ENCODE measurements around the gene MIR17HG. TPM values are rescaled to one million over a fixed set of nuclear protein-coding genes. Genes with fewer than 3 reads are reported as not detected.

Gene MIR17HG
- polyA plus RNA-seq, 1 donor from 2014 or later, result 0.79 TPM

- no peaks in the 10 kb centered on the region for H3K27me3 ChIP-seq (ENCODE audit: insufficient read depth, low read depth, low read length)
- H2AFZ ChIP-seq (ENCODE audit: low read depth, low read length), result no peak overlapping the region
- H3K36me3 ChIP-seq (ENCODE audit: insufficient read depth, low read length), result no peaks in the 10 kb centered on the region
- no peak overlapping the region for H3K9ac ChIP-seq (ENCODE audit: low read length)
- no peak overlapping the region for H3K4me2 ChIP-seq (ENCODE audit: low read length)
- no peaks in the 10 kb centered on the region for H3K9me2 ChIP-seq (ENCODE audit: insufficient read depth, low read length)
- TF ChIP-seq EZH2 (IDR thresholded peaks at IDR 0.05; ENCODE audit: borderline replicate concordance, insufficient read depth, low read length, poor library complexity, severe bottlenecking) (no peak), SMC3 (conservative IDR thresholded peaks at IDR 0.05; ENCODE audit: poor library complexity) (no peak), EP300 (conservative IDR thresholded peaks at IDR 0.05; ENCODE audit: poor library complexity, severe bottlenecking) (no peak), MXI1 (conservative IDR thresholded peaks at IDR 0.05; ENCODE audit: poor library complexity, severe bottlenecking) (no peak), RAD21 (conservative IDR thresholded peaks at IDR 0.05) (no peak), POLR2AphosphoS5 (IDR thresholded peaks at IDR 0.05) (no peak), TAF1 (IDR thresholded peaks at IDR 0.05; ENCODE audit: low read depth) (no peak)
- TF ChIP-seq, protein P1, sequence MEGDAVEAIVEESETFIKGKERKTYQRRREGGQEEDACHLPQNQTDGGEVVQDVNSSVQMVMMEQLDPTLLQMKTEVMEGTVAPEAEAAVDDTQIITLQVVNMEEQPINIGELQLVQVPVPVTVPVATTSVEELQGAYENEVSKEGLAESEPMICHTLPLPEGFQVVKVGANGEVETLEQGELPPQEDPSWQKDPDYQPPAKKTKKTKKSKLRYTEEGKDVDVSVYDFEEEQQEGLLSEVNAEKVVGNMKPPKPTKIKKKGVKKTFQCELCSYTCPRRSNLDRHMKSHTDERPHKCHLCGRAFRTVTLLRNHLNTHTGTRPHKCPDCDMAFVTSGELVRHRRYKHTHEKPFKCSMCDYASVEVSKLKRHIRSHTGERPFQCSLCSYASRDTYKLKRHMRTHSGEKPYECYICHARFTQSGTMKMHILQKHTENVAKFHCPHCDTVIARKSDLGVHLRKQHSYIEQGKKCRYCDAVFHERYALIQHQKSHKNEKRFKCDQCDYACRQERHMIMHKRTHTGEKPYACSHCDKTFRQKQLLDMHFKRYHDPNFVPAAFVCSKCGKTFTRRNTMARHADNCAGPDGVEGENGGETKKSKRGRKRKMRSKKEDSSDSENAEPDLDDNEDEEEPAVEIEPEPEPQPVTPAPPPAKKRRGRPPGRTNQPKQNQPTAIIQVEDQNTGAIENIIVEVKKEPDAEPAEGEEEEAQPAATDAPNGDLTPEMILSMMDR (IDR thresholded peaks at IDR 0.05; ENCODE audit: poor library complexity, severe bottlenecking), result no peak
- TF ChIP-seq, protein P2, sequence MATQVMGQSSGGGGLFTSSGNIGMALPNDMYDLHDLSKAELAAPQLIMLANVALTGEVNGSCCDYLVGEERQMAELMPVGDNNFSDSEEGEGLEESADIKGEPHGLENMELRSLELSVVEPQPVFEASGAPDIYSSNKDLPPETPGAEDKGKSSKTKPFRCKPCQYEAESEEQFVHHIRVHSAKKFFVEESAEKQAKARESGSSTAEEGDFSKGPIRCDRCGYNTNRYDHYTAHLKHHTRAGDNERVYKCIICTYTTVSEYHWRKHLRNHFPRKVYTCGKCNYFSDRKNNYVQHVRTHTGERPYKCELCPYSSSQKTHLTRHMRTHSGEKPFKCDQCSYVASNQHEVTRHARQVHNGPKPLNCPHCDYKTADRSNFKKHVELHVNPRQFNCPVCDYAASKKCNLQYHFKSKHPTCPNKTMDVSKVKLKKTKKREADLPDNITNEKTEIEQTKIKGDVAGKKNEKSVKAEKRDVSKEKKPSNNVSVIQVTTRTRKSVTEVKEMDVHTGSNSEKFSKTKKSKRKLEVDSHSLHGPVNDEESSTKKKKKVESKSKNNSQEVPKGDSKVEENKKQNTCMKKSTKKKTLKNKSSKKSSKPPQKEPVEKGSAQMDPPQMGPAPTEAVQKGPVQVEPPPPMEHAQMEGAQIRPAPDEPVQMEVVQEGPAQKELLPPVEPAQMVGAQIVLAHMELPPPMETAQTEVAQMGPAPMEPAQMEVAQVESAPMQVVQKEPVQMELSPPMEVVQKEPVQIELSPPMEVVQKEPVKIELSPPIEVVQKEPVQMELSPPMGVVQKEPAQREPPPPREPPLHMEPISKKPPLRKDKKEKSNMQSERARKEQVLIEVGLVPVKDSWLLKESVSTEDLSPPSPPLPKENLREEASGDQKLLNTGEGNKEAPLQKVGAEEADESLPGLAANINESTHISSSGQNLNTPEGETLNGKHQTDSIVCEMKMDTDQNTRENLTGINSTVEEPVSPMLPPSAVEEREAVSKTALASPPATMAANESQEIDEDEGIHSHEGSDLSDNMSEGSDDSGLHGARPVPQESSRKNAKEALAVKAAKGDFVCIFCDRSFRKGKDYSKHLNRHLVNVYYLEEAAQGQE (IDR thresholded peaks at IDR 0.05; ENCODE audit: borderline replicate concordance), result no peak
- H3K79me2 ChIP-seq (replicated peaks; ENCODE audit: insufficient read depth, low read length), result no peaks in the 10 kb centered on the region
- H3K9me3 ChIP-seq (ENCODE audit: low read length), result peaks cover 4% of the 10 kb centered on the region
- no peaks in the 10 kb centered on the region for H4K20me1 ChIP-seq (ENCODE audit: insufficient read depth)
- H3K27ac ChIP-seq (ENCODE audit: low read length), result no peak overlapping the region
- H3F3A ChIP-seq (ENCODE audit: insufficient read depth, low read length, poor library complexity, severe bottlenecking), result no peaks in the 10 kb centered on the region
- no peak overlapping the region for H3K4me3 ChIP-seq (ENCODE audit: low read length)
Observed at GRCh38 chr13:91308299-91308698, 39.2 kb upstream of the MIR17HG start.

- H4K20me1 ChIP-seq (ENCODE audit: insufficient read depth), result no peaks in the 10 kb centered on the region
- no peaks in the 10 kb centered on the region for H3K36me3 ChIP-seq (ENCODE audit: insufficient read depth, low read length)
- peaks cover 4% of the 10 kb centered on the region for H3K9me3 ChIP-seq (ENCODE audit: low read length)
- TF ChIP-seq TAF1 (IDR thresholded peaks at IDR 0.05; ENCODE audit: low read depth) (no peak), RAD21 (conservative IDR thresholded peaks at IDR 0.05) (no peak), EP300 (conservative IDR thresholded peaks at IDR 0.05; ENCODE audit: poor library complexity, severe bottlenecking) (no peak), POLR2AphosphoS5 (IDR thresholded peaks at IDR 0.05) (no peak), MXI1 (conservative IDR thresholded peaks at IDR 0.05; ENCODE audit: poor library complexity, severe bottlenecking) (no peak), EZH2 (IDR thresholded peaks at IDR 0.05; ENCODE audit: borderline replicate concordance, insufficient read depth, low read length, poor library complexity, severe bottlenecking) (no peak), SMC3 (conservative IDR thresholded peaks at IDR 0.05; ENCODE audit: poor library complexity) (no peak)
- TF ChIP-seq, protein P2 (IDR thresholded peaks at IDR 0.05; ENCODE audit: borderline replicate concordance), result no peak
- TF ChIP-seq, protein P1 (IDR thresholded peaks at IDR 0.05; ENCODE audit: poor library complexity, severe bottlenecking), result no peak
- H3K4me2 ChIP-seq (ENCODE audit: low read length), result no peak overlapping the region
- H3K27ac ChIP-seq (ENCODE audit: low read length), result no peak overlapping the region
- H3F3A ChIP-seq (ENCODE audit: insufficient read depth, low read length, poor library complexity, severe bottlenecking), result no peaks in the 10 kb centered on the region
- H2AFZ ChIP-seq (ENCODE audit: low read depth, low read length), result no peak overlapping the region
- no peak overlapping the region for H3K9ac ChIP-seq (ENCODE audit: low read length)
- H3K79me2 ChIP-seq (replicated peaks; ENCODE audit: insufficient read depth, low read length), result no peaks in the 10 kb centered on the region
- H3K27me3 ChIP-seq (ENCODE audit: insufficient read depth, low read depth, low read length), result no peaks in the 10 kb centered on the region
- H3K9me2 ChIP-seq (ENCODE audit: insufficient read depth, low read length), result no peaks in the 10 kb centered on the region
- H3K4me3 ChIP-seq (ENCODE audit: low read length), result no peak overlapping the region
Observed at GRCh38 chr13:91311491-91311890, 36.0 kb upstream of the MIR17HG start.

Data from neural cell (in vitro differentiated cells).